GM19463 (cell line): ENCODE measurements around the gene CSF2.

Experiments used
- ATAC-seq: cut with Tn5 transposase; IDR thresholded peaks from one replicate; pipeline ENCODE4 v1.9.1; 2021; ENCODE audit warnings: mild to moderate bottlenecking, moderate library complexity; ENCODE audit not compliant: unreplicated experiment

Gene CSF2

GRCh38 chr5:132073231-132074013, at the start of gene CSF2:
Gene CSF2, plus strand, starts transcription at chr5:132073789. Its CDS starts 35 bp downstream, at chr5:132073824.
- no peak for ATAC-seq

- ATAC-seq, result no peak
These were observed 49.5 kb upstream of the CSF2 start for GRCh38 chr5:132024117-132024435.

GRCh38 chr5:132024789-132025402, 48.7 kb upstream of the CSF2 start:
- no peak for ATAC-seq

GRCh38 chr5:132025403-132025971, 48.1 kb upstream of the CSF2 start:
- no peak for ATAC-seq

- no peak for ATAC-seq
These were observed 47.0 kb upstream of the CSF2 start for GRCh38 chr5:132026516-132027008.

- ATAC-seq, result no peak
These were observed 46.6 kb upstream of the CSF2 start for GRCh38 chr5:132027027-132027426.

DNA sequence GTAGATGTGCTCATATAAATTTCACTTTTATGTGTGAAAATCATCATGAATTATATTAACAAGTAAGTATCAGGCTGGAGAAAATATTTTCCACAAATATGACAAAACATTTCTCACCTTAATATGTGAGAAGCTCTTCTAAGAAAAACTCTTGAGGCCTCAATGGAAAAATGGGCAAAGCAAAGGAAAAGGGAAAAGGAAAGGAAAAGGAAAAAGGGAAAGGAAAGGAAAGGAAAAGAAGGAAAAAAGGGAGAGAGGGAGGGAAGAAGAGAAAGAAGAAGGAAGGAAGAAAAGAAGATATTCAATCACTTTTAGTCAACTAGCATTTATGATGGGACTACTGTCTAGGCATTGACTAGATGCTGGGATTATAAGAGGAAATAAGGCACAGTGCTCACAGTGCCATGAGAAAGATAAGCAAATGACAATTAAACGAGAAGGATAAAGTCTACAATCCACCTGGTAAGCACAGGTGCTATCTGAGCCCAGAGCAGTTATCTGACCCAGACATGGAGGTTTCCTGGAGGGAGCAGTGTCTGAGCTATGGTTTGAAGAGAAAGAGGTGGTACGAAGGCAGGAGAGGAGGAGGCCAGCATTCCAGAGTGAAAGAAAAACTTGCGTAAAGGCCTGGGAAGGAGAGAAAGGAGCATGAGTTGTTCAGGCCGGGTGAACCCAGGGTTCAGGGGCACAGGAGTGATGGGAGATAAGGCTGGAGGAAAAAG, 43.8 kb upstream of the CSF2 start:
- ATAC-seq, result no peak

GRCh38 chr5:132030610-132031009, 43.0 kb upstream of the CSF2 start:
- ATAC-seq, result no peak

- no peak for ATAC-seq
These were observed 41.4 kb upstream of the CSF2 start for GRCh38 chr5:132032196-132032595.

GRCh38 chr5:132033122-132033521, 40.5 kb upstream of the CSF2 start:
- ATAC-seq, result no peak

- ATAC-seq, result no peak
These were observed 36.2 kb upstream of the CSF2 start for GRCh38 chr5:132037353-132037752.

DNA sequence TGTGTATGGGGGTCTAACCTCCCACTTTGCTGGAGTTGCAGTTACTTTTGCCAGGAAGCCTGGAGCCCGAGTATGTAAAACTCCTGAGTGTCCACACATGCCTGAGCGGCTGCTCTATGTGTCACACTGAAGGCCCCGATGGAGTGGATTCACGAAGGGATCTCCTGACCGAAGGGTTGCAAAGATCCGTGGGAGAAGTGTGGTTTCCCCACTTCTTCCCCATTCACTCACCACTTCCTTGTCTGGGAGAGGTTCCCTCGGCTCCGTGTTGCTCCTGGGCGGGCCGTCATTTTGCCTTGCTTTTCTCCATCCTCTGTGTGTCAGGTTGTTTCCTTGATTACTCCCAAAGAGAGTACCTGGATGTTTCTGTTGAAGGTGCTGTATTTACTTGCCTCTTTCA, 29.4 kb upstream of the CSF2 start:
- ATAC-seq, result no peak

DNA sequence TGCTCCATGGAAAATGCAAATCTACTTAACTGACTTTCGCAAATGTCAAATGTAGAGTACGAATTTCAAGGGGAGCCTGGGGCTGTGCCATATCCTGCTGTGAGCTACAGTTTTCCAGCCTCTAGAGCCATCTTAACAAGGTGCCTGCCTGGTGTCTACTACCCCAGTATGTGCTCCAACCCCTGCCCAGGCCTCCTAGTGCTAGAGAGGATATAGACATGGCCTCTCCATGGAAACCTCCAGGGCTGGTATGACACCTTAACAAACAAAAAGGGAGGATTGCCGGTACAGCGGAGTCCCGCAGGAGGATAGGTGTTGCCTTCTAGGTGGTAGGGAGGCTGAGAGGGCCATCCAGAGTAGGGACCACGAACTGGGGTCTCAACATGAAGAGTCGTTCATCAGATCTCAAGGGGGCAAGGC, 26.7 kb upstream of the CSF2 start:
- no peak for ATAC-seq

GRCh38 chr5:132049093-132049492, 24.5 kb upstream of the CSF2 start:
- no peak for ATAC-seq

GRCh38 chr5:132049559-132049958, 24.0 kb upstream of the CSF2 start:
- ATAC-seq, result no peak

DNA sequence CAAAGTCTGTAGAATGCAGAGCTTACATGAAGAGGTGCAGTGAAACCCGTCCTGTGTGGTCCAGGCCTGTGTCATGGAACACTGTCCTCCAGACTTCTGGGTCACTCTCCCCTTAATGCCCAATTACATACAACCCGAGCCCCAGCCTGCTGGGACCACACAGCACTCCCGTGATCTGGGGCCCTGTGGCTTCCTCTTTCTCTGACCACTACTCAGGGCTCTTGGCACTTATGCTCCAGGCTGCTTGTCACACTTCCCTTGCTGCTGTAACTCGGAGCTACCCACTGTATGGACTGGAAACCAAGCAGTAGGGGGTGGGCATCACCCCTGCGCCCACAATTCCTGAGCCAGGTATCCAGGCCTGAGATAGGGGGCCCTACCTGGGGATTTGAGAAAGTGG, 23.5 kb upstream of the CSF2 start:
- no peak for ATAC-seq

- no peak for ATAC-seq
These were observed 22.7 kb upstream of the CSF2 start for GRCh38 chr5:132050661-132051552.

GRCh38 chr5:132052520-132052919, 21.1 kb upstream of the CSF2 start:
- ATAC-seq, result no peak

- no peak for ATAC-seq
These were observed 20.1 kb upstream of the CSF2 start for GRCh38 chr5:132053483-132053882.

- ATAC-seq, result no peak
These were observed 19.4 kb upstream of the CSF2 start for GRCh38 chr5:132054031-132054696.
